GM19395 (cell line): Measurements from ENCODE around the gene VPS13D.

Experiments
- ATAC-seq: cut with Tn5 transposase; IDR thresholded peaks from one replicate; pipeline ENCODE4 v1.9.1; 2021; ENCODE audit warnings: mild to moderate bottlenecking, moderate library complexity; ENCODE audit not compliant: unreplicated experiment

The VPS13D gene

DNA sequence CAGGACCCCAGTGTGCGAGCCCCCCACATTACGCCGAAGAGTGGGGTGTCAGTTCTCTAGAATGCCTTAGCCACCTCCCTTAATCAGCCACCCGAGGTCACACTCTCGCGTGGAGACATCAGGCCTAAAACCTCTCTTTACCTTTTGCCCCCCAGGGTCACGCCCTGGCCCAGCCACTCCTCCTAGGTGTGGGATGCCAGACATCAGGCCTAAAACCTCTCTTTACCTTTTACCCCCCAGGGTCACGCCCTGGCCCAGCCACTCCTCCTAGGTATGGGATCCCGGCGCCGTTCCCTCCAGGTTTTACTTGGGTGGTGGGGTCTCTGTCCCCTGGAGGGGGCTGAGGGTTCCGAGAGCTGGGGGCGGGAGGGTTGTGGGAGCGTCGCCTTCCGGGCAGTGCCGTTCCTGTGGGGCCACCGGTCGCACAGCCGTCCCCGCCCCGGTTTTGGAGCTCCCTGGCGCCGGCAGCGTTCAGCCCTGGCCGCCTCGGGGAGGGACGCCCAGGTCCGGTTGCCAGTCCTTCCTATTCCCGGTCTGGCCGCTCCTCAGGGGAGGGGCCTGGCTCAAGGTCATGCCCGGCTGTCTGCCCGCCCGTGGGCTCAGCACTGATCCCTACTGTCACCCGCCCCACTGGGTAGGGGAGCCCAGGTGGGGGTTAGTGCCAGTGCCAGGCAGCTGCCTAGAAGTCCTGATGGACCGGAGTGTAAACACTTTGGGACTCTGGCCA, 882 bp downstream of the VPS13D start:
- ATAC-seq, result peak; percentile 26

DNA sequence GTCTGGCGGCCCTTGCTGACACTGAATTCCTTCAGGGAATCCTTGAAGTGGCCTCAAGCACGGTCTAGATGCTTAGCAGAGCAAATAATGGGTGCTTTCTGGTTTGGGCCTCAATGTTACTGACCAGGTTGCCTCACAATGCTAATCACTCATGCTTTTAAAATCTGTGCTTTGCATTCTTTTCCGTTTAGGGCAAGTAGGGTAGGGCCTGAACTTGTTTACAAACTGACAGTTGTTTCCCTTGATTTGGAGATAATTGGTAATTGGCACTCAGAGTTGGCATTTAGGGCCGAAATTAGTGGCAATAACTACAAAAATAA, 1.4 kb downstream of the VPS13D start:
- ATAC-seq, result no peak

DNA sequence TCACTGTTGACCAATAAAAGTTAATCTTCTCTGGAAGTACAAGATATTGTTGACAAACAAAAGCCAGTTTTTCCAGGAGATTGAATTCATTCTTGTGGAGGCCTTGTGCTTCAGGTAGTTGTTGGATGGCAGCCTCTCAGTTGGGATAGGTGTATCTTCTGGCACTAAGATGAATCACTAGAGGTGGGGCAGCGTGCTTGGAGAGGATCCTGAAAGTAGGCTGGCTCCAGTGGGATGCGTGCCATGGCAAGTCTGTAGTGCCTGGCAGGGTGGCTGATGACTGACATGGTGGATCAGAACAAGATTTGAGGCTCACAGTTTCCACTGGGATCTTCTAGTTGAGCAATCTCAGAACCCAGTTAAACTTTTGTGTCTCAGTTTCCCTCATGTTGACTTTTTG, 2.4 kb downstream of the VPS13D start:
- ATAC-seq, result no peak

DNA sequence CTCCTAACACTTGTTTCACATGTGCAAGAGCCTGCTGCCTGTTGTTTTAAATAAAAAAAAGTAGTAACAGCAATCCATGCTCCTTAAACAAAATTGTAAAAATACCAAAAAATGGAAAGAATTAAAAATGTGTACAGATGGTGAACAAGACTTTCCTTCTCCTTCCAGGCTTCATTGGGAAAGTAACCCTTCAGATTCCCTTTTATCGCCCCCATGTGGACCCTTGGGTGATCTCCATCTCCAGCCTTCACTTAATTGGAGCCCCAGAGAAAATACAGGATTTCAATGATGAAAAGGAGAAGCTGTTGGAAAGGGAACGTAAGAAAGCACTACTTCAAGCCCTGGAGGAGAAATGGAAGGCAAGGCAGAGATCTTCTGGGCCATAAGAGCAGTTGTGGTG, 14.2 kb downstream of the VPS13D start:
- ATAC-seq, result no peak

DNA sequence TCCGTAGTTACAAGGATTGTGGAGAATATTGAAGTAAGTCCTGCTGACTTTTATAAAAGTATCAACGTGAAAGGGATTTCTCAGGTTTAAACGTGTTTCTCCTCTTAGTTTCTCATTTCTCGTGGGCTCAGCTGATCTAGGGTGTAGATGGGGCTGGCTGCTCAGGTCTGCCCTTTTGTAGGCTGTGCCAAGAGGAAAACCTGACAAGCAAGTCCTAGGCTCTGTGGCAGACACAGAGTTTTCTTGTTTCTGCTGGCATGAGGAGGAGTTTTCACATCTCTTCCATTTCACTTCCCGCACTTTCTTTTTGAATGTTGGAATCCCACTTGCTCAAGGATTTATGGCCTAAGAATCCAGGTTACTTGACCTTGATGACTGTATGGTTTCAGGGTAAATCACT, 14.8 kb downstream of the VPS13D start:
- ATAC-seq, result no peak

DNA sequence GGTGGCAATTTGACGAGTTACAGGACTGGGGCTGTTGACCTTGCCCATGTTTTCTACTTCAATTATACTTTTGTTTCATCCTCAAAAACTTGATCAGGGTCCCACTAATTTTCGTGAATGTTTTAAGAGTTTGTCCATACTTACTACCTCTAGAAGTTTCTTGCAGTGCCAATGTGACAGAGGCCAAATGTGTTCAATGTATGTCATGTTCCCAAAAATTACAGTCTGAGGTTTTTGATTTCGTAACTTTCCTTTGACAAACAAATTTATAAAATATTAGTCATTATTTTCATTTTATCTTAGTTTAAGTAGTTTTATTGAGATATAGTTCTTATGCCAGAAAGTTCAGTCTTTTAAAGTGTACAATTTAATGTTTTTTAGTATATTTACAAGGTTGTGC, 15.3 kb downstream of the VPS13D start:
- no peak for ATAC-seq

DNA sequence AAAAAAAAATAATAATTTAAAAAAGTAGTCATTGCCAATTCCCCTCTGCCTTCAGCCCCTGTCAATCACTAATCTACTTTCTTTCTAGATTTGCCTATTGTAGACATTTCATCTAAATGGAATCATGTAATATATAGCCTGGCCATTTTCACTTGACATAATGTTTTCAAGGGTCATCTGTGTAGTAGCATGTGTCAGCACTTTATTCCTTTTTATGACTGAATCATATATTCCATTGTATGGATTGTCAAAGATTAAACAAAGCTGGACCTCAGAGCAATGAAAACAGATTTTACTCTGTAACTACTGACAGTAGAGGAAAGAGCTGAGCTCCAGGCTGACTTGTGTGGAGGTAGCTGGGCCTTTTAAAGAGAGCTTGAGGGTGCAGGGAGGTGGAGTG, 15.9 kb downstream of the VPS13D start:
- ATAC-seq, result no peak

DNA sequence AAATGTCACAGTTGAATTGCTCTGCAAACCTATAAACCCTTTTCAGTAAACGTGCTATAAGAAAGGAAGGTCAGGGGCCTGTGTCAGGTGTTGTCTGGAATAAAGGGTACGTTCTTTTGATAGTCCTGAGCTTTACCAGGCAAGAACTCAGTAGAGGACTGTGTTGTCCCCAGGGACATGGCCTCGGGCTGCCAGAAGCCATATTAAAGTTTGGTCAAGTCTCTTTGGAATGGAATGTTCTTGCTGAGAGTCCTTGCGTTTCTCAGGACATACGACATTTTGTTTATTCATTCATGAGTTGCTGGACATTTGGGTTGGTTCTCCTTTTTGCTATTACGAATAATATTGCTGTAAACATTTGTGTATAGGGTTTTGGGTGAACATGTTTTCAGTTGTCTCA, 16.8 kb downstream of the VPS13D start:
- no peak for ATAC-seq

DNA sequence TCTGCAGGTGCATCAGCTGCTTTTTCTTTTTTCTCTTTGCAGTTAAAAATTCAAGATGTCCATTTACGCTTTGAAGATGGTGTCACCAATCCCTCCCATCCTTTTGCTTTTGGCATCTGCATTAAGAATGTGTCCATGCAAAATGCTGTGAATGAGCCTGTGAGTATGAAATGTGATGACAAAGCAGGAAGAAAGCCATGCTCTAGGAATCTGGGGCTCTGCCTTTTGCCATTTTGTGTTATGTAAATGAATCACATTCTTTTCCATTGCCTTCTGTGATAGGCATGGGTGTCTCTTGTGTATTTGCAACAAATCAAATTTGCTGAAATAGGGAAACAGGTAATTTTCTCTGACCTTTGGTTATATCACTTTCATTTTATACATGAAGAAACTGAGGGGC, 19.4 kb downstream of the VPS13D start:
- no peak for ATAC-seq

DNA sequence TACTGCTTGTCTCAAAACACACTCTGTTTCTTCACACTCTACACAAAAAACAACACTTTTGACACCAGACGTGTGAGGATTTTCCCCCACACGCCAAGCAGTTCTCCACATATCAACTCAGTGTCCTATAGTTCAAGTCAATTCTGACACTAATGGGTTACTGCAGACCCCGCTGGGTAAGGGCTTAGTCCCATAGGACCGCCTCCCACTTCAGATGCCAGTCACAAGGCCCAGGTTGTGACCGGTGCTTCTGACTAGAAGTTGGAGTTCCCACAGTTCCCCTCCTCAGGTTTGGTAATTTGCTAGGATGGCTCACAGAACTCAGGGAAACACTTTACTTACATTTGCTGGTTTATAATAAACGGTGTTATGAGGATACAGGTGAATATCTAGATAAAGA, 19.9 kb downstream of the VPS13D start:
- ATAC-seq, result no peak

DNA sequence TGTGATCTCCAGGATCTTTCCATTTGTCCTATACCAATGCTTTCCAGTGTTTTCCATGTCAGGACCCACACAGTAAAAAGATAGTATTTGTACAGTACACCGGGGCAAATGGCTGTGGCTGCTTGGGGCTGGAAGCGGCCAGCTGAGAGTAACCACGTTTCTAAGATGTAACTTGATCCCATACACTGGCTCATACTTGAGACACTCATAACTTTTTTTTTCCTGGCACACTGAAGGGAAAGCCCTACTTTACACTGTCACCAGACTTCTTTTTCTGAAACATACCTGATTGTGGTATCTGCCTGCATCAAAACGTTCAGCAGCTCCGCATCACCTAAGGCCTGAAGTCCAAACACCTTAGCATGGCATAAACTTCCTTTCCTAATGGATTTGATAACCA, 21.6 kb downstream of the VPS13D start:
- ATAC-seq, result no peak

DNA sequence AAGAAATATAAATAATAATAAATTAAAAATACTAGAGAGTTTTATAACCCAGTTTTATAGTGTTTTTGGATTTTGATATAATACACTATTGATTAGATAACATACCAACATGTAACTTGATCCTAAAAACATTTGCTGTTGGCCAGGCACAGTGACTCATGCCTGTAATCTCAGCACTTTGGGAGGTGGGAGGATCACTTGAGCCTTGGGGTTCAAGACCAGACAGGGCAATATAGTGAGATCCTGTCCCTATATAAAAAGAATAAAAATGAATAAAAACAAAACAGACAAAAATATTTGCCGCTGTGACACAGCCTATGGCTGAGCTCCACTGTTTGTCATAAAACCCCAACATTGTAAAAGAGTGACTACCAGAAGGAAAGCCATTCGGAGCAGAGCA, 26.1 kb downstream of the VPS13D start:
- ATAC-seq, result no peak

DNA sequence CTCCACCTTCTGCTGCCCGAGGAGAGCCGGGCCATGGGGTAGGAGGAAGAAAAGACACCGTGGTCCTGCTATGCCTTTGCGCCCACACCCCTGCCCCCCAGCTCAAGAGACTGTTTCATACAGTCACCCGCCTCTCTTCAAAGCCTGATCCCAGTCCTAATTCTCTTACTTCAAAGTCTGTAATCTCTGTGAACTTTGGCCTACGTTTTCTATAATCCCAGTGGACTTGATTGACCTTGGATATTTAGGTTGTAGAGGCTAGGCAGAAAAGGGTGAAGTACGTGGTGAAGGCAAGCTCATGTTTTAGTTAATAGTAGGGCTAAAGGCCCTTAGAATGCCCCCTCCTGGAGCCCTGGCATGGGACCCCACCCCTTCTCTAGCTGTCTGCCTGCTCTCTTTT, 28.4 kb downstream of the VPS13D start:
- ATAC-seq, result no peak

DNA sequence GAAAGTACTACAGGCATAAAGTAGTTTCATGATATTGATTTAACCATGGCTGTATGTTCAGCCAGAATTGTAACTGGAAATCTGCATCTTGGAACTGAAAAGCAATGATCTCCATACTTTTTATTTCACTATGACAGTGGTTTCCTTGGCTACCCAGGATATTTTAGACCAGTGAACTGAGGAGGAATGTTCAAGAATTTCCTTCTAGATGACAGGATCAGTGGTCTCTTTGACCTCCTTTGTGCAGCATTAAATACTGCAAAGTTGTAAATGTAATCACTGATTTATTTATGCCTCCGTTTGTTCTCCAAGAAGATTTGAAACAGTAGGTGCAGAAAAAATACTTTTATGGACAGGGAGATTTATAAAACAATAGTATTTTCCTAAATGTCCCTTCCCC, 39.5 kb downstream of the VPS13D start:
- ATAC-seq, result no peak

DNA sequence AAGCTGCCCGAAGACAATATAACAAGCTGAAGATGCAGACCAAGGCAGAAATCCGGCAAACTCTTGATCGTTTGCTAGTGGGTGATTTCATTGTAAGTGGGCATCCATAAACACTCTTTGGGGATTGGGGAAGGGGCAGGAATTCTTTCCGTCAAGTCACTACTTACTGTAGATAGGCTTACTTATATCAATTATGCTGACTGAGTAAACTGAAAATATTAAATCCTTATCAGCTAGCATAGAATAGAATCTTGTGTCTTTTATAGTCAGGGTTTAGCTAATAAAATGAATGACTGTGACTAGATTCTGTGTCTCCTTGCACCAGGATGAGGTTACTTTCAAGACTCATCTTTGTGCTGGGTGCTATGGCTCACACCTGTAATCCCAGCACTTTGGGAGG, 41.2 kb downstream of the VPS13D start:
- ATAC-seq, result no peak

DNA sequence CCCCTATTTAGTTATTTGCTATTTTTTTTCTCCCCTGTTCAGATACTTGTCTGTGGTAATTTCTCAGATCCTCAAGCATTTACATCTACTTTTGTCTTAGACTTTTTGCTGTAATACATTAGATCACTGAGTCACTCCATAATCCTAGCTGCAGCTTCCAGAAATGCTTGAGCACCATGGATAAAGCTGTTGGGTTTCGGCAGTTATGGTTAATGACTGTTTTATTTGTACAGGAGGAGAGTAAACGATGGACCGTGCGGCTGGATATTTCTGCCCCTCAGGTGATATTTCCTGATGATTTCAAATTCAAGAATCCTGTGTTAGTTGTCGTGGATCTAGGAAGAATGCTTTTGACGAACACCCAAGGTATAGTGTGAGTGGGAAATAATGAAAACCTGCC, 42.9 kb downstream of the VPS13D start:
- no peak for ATAC-seq

DNA sequence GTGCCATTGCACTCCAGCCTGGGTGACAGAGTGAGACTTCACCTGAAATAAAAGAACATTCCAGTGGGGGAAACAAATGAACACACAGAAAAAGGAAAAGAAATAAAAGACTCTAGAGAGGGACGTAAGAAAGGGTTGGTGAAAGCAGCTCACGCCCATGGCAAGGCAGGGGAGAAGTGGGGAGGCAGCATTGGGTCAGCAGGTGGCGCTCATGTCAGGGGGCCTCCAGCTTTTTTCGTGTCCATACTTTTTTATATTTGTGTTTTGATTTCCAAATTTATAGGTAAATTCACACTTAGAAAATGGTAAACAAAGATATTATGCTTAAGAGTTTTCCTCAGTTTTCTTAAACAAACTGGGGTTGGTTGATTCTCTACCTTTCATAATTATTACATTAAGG, 45.5 kb downstream of the VPS13D start:
- no peak for ATAC-seq

DNA sequence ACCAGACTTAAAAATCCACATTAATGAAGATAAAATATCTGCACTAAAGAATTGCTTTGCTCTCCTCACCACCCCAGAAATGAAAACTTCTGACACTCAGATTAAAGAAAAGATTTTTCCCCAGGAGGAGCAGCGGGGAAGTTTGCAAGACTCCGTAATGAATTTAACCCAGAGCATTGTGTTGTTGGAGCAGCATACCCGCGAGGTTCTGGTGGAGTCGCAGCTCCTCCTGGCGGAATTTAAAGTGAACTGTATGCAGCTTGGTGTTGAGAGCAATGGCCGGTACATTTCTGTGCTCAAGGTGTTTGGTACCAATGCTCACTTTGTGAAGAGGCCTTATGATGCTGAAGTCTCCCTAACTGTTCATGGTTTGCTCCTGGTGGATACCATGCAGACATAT, 46.4 kb downstream of the VPS13D start:
- no peak for ATAC-seq

DNA sequence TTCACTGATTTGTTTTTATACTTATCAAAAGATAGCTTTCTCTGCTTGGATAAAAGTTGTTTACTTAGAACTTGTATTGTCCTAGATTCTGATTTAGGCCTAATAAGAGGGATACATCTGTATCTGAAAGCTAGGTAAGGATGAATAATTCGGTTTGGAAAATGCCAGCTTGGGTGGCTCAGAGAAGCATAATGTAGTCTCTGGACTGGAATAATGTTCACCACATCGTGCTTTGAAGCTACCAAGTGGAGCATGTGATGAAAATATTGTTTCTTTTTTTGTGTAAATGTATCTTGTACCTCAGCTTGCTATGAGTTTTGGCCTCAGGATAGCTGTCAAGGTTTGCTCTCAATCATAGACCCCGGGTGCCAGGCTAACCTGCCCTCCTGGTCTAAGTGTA, 49.2 kb downstream of the VPS13D start:
- no peak for ATAC-seq

DNA sequence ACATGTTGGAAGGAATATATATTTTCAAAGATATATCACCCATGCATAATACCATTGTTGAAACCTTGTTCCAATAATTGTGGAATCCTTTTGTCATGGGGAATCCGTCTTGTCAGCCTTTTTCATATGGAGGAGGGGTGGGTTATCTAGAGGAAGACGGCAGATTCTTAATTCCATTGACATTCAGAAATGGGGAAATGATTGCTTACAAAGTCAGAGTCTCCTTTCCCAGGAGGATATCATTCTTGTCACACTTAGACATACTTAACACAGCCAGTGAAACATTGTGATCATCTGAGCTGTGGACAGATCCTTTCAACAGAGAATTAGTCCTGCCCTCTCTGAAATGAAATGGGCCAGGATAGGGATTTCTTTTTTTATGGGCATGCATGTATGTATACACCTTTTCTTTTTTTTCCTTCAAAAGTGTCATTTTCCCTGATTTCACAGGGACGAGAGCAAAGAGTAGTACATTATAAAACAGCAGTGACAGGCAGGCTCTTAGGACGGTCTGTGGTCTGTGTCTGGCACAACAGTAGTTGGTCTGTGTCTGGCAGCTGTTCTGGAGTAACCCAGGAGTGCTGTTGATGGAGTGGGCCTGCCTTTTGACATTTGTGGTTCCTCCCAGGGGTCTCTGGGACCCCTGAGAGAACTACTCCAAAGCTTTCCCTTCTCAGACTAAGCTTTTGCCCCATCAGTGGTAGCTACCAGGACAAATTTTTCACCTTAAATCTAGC, 50.1 kb downstream of the VPS13D start:
- no peak for ATAC-seq

DNA sequence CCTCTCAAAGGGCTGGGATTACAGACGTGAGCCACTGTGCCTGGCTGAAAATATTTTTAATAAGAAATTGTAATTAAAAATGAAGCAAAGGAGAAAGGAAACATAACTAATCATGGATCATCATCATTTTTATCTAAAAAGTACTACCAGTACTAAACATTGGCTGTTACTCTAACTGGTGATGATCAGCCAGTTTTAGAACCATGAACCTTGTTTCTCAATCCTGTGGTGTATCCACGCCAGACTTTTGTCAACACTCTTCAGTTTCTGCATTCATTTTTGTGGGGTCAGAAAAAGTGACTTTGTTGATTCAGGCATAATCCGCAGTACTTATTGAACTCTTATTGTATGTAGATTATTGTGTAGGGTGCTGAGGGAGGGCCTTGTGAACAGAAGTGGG, 52.3 kb downstream of the VPS13D start:
- ATAC-seq, result no peak

DNA sequence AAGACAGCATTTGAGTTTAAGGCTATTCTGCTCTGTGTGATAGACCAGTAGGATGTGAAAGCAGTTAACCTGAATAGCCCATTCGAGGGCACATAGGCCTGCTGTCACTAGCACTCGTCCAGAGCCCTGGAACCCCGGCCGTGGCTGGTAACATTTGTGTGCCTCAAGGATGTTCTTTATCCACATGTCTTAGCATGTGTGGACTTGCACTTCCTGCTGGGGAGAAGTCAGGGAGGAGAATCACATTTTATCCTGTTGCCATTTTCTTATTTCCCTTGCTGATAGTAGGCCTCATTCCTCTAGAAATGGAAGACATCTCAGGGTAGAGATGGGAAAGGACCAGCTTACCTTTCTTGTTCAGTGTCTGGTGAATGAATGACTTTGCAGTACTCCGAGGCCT, 54.7 kb downstream of the VPS13D start:
- no peak for ATAC-seq
